AG04450 (cell line): ENCODE data around the gene NPAT. TPM values are rescaled to one million over a fixed set of nuclear protein-coding genes. Genes with fewer than 3 reads are reported as not detected.

Experiments
- CTCF ChIA-PET: fragments of 300-600, 350-600 bp; formaldehyde crosslinking; extraction: SDS; loops from one replicate; lab custom pipeline; 2022; ENCODE audit warnings: antibody characterized with exemption, inconsistent platforms; lab: Charles Lee
- POLR2A ChIA-PET: fragments of 350-600 bp; formaldehyde crosslinking; extraction: SDS; loops from one replicate; lab custom pipeline; 2021; ENCODE audit warnings: antibody characterized with exemption, inconsistent platforms; lab: Yijun Ruan, JAX
- DNase-seq: peaks from one replicate; pipeline ENCODE4 v3.0.0-alpha.2; 2011; ENCODE audit warnings: low read depth, low spot score
- H3K27ac ChIP-seq: one replicate; pipeline ENCODE4 v1.5.1; 2012; ENCODE audit warnings: low read depth, low read length, control low read depth
- H3K27me3 ChIP-seq: one replicate; pipeline ENCODE4 v1.6.0; 2012; ENCODE audit warnings: low read length; ENCODE audit not compliant: control insufficient read depth, insufficient read depth
- H3K4me3 ChIP-seq: 2 replicates; pipeline ENCODE4 v1.5.1; 2011; ENCODE audit warnings: mild to moderate bottlenecking, low read depth, low read length, control low read depth
- H3K9me3 ChIP-seq: 2 replicates; pipeline ENCODE4 v1.5.1; 2012; ENCODE audit warnings: low read length; ENCODE audit not compliant: control insufficient read depth, insufficient read depth
- CTCF ChIP-seq: IDR thresholded peaks from 2 replicates; pipeline ENCODE4 v1.5.1; 2011; ENCODE audit warnings: low read depth, low read length, control low read depth, inconsistent platforms
- polyA plus RNA-seq: library from polyadenylated mRNA; depleted of rRNA; stranded (reverse); fragments of >200 nt; gene quantifications from 2 replicates; pipeline ENCODE4 v1.2.3, GENCODE V29; 2011

Gene NPAT
- polyA plus RNA-seq, 1 experiment, result 9.9 TPM

GRCh38 chr11:108204376-108204775 lies 18.1 kb downstream of the NPAT start:
- Histone ChIP-seq H3K9me3 (peaks cover 29% of the 10 kb centered on the region), H3K4me3 (no peak overlapping the region), H3K27me3 (no peaks in the 10 kb centered on the region), H3K27ac (no peak overlapping the region)
- no peak for DNase-seq
- TF ChIP-seq CTCF, result no peak
- ChIA-PET CTCF (no interaction called here), POLR2A (no interaction called here)

GRCh38 chr11:108203075-108203474 lies 19.4 kb downstream of the NPAT start:
- no peaks in the 10 kb centered on the region for H3K27me3 ChIP-seq
- TF ChIP-seq CTCF, result no peak
- H3K4me3 ChIP-seq, result no peak overlapping the region
- H3K27ac ChIP-seq, result no peak overlapping the region
- DNase-seq, result no peak
- POLR2A ChIA-PET, result no interaction called here
- H3K9me3 ChIP-seq, result peaks cover 29% of the 10 kb centered on the region
- CTCF ChIA-PET, result no interaction called here

DNA sequence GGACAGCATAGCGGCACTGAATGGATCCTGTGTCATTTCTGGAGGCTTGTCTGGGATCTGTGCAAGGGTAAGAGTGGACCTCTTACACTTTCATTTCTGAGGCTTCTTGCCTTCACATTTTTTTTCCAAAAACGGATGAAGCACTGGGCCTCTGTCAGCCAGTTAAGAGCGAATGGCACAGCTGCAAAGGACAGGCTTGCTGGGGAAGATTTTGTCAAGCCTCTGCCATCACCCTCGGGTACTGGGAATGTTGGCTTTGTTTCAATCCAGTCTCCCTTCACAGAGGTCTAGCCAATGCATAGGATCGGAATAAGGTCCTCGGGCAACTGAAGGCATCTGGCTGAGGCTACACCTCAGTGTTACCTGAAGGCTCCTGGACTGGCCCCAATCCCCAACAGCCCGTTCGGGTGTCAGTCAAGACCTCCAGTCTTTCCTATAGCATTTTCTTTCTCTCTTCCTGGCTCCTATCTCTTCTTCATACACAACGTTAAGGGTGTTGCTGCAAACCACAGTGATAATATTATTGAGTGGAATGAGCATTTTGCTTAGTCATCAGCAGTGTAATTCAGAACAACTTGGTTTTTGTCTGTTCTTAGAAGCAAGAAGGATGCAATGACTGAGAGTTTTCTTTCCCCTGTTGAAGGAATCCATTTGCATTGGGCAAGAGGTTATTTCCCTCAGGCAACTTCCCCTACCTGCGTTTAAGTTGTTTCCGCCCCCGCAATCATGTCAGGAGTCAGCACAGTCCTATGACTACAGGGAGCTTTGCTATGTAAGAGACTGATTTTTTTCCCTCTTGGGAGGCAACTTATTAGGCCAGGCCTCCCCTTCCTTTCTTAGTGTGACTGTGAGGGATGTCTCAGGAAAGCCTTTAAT lies 22.8 kb downstream of the NPAT start:
- Histone ChIP-seq H3K27me3 (no peaks in the 10 kb centered on the region), H3K4me3 (no peak overlapping the region), H3K27ac (peak overlapping the region; percentile 63), H3K9me3 (peaks cover 6% of the 10 kb centered on the region)
- no peak for DNase-seq
- TF ChIP-seq CTCF, result no peak
- ChIA-PET CTCF (no interaction called here), POLR2A (no interaction called here)

GRCh38 chr11:108198833-108199232 lies 23.6 kb downstream of the NPAT start:
- Histone ChIP-seq H3K27ac (no peak overlapping the region), H3K27me3 (no peaks in the 10 kb centered on the region), H3K4me3 (no peak overlapping the region), H3K9me3 (no peaks in the 10 kb centered on the region)
- no peak for DNase-seq
- CTCF ChIA-PET, result no interaction called here
- POLR2A ChIA-PET, result no interaction called here
- no peak for TF ChIP-seq CTCF

DNA sequence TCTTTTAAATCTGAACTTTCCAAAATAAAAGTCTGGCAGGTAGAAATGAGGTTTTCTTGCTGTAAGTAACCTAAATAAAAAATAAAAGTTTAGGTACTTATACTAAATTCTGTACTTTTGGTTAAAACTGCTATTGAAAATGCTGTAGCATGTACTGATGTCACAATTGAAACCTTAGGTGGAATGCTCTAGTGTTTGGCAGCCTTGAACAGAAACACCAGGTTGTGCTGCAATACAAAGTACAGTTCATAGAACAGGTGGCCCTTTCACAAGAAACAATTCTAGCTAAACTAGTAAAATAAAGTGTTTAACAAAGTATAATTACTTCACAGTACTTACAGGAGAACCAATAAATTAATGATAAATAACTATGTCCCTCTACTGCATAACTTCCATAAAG lies 25.1 kb downstream of the NPAT start:
- POLR2A ChIA-PET, result no interaction called here
- Histone ChIP-seq H3K27ac (no peak overlapping the region), H3K9me3 (no peaks in the 10 kb centered on the region), H3K27me3 (no peaks in the 10 kb centered on the region), H3K4me3 (no peak overlapping the region)
- no peak for DNase-seq
- TF ChIP-seq CTCF, result no peak
- CTCF ChIA-PET, result no interaction called here
